HG03039 (cell line): ENCODE data around the gene SUMO1.
"Not testable (repeated sequence)": the region's sequence is repeated elsewhere in the genome, so short reads cannot be mapped to it uniquely, and the experiment has no call there.

ENCODE experiments used
- ATAC-seq: cut with Tn5 transposase; IDR thresholded peaks from one replicate; pipeline ENCODE4 v1.9.1; 2021; ENCODE audit warnings: mild to moderate bottlenecking, moderate library complexity; ENCODE audit not compliant: unreplicated experiment

The SUMO1 gene

GRCh38 chr2:202238234-202239197 lies at the start of gene SUMO1:
TSS of gene SUMO1 (minus strand) at chr2:202238597. CDS start at chr2:202238451, 146 bp downstream.
- peak; percentile 93 for ATAC-seq

GRCh38 chr2:202286595-202286994 lies 48.2 kb upstream of the SUMO1 start:
- no peak for ATAC-seq

DNA sequence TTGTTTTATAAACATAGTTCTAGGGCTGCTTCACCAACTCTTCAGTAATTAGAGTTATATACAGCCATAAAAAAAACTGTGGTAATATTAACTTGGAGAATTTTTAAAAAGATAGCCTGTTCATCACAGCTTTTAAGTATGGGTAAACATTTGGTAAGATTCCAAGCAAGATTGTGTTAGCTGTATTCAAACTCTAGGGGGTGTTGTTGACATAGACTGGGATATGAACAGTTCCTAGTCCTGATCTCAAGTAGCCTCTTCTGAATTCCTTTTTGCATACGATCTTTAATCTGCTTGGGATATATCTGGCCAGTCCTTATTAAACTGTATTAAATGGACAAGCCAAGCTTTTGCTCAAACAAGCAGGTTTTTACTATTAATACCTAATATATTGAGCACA lies 40.5 kb upstream of the SUMO1 start:
- no peak for ATAC-seq

- ATAC-seq = no peak
Measured at GRCh38 chr2:202278036-202278760, 39.8 kb upstream of the SUMO1 start.

DNA sequence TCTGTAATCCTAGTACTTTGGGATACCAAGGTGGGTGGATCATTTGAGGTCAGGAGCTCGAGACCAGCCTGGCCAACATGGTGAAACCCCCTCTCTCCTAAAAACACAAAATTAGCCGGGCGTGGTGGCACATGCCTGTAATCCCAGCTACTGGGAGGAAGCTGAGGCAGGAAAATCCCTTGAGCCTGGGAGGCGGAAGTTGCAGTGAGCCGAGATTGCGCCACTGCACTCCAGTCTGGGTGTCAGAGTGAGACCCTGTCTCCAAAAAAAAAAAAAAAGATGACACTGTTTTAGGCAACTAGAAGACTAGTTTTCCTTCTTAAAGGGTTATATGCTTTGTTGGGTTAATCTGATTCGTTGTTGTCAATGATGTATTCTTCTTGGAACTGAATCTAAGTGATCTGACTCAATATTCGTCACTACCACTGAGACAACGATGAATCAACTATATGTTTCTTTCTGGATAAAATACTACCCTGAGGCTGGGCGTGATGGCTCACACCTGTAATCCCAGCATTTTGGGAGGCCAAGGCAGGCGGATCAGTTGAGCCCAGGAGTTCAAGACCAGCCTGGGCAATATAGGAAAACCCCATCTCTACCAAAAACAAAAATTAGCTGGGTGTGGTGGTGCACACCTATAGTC lies 37.8 kb upstream of the SUMO1 start:
- ATAC-seq = not testable (repeated sequence)

GRCh38 chr2:202270487-202270886 lies 32.1 kb upstream of the SUMO1 start:
- ATAC-seq = no peak

DNA sequence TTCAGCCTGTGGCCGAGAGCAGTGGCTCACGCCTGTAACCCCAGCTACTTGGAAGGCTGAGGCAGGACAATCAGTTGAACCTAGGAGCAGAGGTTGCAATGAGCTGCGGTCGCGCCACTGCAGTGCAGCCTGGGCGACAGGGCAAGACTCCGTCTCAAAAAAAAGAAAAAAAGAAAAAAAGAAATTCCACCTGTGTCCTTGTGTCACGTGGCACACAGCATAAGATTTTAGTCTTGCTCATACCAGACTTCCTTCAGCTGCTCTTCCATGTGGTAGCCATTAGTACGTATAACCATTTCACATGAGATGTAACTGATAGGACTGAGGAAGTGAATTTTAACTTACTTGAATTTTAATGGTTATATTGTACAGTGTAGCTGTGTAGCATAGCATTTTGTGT lies 31.2 kb upstream of the SUMO1 start:
- no peak for ATAC-seq

GRCh38 chr2:202267495-202267894 lies 29.1 kb upstream of the SUMO1 start:
- ATAC-seq = no peak

DNA sequence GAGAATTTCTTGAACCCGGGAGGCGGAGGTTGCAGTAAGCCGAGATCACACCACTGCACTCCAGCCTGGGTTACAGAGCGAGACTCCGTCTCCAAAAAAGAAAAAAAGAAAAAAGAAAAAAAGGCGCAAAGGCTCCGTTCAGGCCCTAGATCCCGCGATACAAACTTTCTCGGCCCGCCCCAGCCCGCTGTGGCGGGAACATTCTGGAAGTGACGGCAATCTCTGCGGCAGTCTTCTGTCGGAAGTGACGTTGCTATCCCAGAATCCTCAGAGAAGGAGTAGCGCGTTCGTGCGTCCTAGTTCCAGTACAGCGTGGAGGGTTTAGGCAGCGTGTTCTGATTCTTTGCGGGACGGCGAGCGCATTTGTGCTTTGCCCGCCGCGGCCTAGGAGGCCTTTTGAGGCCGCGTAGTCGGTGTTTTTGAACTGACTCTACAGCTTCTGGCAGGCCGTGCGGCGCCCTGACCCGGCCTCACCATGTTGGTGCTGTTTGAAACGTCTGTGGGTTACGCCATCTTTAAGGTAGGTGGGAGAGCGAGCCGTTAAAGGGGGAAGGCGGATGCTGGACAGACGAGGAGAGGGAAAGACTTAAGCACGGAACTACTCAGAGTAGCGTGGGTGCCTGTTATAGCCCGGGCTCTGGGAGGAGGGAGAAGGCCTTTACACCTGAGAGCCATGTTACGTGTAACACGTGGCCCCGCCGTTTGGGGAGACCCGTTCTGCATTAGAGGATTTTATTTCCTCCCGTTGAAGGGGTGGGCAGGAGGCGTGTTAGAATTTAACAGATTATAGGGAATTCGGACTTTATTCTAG lies 27.3 kb upstream of the SUMO1 start, which contains the start of gene NOP58:
TSS of gene NOP58 (plus strand) at position 297 of the 811 bp plus-strand sequence. CDS start at position 476, 179 bp downstream.
- ATAC-seq = peak; percentile 86

DNA sequence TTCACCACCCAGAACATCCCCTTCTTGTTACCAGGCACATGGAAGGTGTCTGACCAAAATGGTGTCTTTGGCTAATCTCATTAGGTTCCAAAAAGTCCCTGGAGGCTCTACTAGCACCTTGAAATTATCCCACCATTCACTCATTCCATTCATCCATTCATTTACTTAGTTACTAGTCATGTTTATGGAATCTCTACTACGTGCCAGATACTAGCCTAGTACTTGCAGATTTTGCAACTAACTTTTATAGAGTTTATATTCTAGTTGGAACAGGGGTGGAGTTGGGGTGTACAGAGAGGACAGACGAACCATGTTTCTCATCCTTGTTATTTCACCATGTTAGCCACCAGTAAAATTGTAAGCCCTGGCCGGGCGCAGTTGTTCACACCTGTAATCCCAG lies 23.1 kb upstream of the SUMO1 start:
- ATAC-seq = no peak

GRCh38 chr2:202251494-202251893 lies 13.1 kb upstream of the SUMO1 start:
- ATAC-seq = no peak

- no peak for ATAC-seq
Measured at GRCh38 chr2:202249521-202250253, 11.3 kb upstream of the SUMO1 start.

- not testable (repeated sequence) for ATAC-seq
Measured at GRCh38 chr2:202247710-202248109, 9.3 kb upstream of the SUMO1 start.

DNA sequence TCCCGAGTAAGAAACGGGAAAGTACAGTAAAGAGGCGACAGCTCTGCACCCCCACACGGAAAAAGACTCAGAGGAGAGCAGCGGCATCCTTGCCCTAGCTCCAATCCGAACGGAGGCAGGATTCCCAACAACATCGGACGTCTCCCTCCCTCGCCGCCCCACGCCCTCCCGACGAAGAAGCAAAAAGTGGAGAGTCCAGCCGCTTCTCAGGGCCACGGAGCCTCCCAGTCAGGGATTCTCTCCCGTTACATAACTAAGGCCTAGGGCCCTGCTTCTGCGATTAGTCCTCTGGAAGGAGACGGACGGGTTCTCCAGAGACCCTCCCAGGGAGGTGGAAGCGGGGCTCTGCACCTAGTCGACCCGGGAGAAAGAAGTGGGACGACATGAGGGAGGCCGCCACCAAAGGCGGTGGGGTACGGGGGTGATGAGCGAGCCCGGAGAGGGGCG lies 587 bp downstream of the SUMO1 start:
- ATAC-seq = peak; percentile 34

DNA sequence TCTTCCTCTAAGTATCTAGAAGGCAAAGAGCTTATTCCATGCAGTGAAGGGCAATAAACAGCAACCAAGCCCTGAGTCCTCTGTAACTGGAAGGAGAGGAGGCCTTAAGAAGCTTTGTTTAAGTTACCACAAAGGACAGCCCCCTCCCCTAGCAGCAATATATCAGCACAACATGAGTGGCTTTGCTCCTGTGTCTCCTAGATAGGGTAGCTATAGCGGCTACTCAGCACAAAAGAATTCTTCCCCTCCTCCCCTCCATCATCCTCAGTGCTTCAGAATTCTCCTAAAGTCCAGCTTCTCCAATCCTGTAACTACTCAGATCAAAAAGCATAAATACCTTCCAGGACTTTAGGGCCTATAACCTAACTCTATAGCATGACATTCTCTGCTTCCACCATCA lies 16.5 kb downstream of the SUMO1 start:
- no peak for ATAC-seq

DNA sequence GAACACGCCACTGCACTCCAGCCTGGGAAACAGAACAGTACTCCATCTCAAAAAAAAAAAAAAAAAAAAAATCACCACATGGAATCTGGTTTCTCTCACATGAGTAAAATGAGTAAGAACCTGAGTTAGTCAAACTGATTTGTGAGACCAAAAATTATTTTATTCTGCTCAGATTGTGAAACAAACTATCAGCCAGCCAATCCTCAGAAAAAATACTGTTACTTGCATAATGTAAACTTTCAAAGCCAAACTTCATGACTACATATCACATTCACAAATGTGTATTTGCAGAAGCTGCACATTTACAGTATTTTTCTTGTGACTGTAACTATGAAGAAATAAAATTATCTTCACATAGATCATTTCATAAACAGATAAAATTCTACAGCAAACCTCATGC lies 23.2 kb downstream of the SUMO1 start:
- ATAC-seq = no peak

- no peak for ATAC-seq
Measured at GRCh38 chr2:202208526-202208925, 29.9 kb downstream of the SUMO1 start.

DNA sequence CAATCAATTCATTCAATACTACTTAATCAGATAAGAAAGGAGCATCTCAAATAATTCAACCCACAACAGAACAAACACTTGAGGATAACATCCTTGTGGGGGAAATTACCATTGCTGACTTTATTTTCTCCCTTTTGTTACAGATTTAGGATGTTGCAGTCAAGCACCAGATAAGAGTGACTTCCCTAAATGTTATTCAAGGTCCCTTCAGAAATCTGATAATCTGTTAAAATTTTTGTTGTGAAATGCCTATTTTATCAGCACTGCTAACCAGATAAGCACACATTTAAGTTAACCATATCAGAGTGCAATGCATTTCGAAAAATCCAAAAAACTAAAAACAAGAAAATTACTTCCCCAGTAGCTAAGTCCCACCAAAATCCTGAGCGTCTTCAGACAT lies 33.5 kb downstream of the SUMO1 start:
- no peak for ATAC-seq

DNA sequence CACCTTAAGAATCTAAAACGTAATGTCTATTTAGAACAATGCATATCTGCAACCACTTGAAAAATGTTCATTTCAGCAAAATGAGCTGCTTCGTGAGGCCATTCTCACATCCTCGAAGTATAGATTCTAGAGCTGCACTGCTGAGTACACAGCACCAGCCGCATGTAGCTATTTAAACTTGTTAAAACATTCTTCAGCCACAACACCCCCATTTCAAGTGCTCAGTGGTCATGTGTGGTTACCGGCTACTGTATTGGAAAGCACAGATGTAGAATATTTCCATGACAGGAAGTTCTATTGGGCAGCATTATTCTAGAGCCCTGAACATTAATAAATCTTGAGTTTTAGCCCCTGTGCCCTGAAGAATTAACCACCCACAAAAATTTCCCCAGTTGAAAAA lies 35.0 kb downstream of the SUMO1 start:
- no peak for ATAC-seq
